Activated CD4-positive, alpha-beta T cell treated with anti-CD3 and anti-CD28 coated beads, Interleukin-2, amount 10 ng/mL, durations not matched to agents 7 days and 5 days (primary cell): ENCODE data around the gene TATDN3. TPM values are rescaled to one million over a fixed set of nuclear protein-coding genes. Genes with fewer than 3 reads are reported as not detected.

ENCODE experiments used
- total RNA-seq, 2 experiments: library from RNA; stranded (reverse); gene quantifications; one replicate each; pipeline ENCODE4 v1.2.3, GENCODE V29; 2021

The TATDN3 gene
- total RNA-seq, 2 experiments from 2014 or later = 15.3 to 17.4 TPM

Other genes starting within 250 kb of the TATDN3 start
- 10 to 100 TPM; 10.0 to 13.0 TPM for gene ATF3, start 183.1 kb upstream of the TATDN3 start, total RNA-seq
- gene BATF3, start 92.1 kb upstream of the TATDN3 start, total RNA-seq = 10 to 100 TPM; 12.5 to 14.0 TPM
- 10 to 100 TPM; 42.8 to 46.0 TPM for gene NSL1, start 117 bp upstream of the TATDN3 start, total RNA-seq
- under 1 TPM in 1 of 2 experiments, not detected in 1; 0.45 TPM for gene SPATA45, start 55.8 kb downstream of the TATDN3 start, total RNA-seq
- gene FLVCR1, start 66.4 kb downstream of the TATDN3 start, total RNA-seq = 10 to 100 TPM; 11.4 to 16.7 TPM
- under 1 TPM in 1 of 2 experiments, not detected in 1; 0.12 TPM for gene VASH2, start 158.6 kb downstream of the TATDN3 start, total RNA-seq
- gene ANGEL2, start 224.0 kb downstream of the TATDN3 start, total RNA-seq = 10 to 100 TPM; 51.8 to 57.7 TPM